ENCODE data around the gene NCOR2.

DNA sequence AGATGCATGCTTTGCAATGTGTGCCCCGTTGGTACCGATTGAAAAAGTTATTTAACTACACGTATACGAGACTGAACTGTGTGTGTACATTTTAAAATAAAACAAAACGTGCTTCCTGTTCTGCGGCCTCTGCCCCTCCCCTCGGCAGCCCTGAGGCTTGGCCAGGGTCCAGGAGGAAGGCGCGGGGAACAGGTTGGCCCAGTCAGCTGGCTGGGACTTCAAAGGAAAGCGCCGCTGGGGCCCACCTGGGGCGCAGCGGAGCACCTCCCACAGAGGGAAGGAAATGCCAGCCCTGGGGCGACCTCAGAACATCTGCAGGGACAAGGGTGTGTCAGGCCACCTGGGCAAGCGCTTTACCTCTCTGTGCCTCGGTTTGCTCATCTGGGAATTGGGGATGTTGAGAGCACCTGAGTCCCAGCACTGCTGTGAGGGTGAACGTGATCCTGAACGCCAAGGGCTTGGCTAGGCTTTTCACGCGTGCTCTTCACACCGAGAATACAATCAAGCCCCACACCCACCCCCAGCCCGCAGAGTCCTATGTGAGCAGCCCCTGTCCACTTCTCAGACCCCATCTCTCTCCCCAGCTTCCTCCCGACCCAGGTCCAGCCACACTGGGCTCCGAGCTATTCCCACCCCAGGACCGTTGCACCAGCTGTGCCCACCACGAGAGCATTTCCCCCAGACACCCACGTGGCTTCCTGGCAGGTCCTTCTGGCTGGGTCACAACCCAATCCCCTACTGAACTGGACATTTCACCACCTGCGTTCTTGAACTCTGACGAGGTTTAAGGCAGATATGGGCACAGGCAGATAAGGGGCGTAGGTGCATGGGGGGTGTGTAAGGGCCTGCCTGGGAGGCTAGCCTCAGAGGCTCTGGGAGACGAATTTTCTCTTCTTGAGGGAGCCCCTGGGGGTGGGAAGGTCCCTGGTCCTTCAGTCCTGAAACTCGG lies 41.9 kb upstream of the NCOR2 start:
- no peak for TF ChIP-seq ZNF232 (CRISPR knock-in tag; IDR thresholded peaks at IDR 0.05)
- TF ChIP-seq CTCF (IDR thresholded peaks at IDR 0.05): no peak
- no peak for TF ChIP-seq FOXJ3 (CRISPR knock-in tag; IDR thresholded peaks at IDR 0.05; ENCODE audit: borderline replicate concordance)
- TF ChIP-seq ATF1 (CRISPR knock-in tag; IDR thresholded peaks at IDR 0.05): no peak
- no peak for TF ChIP-seq MAX (CRISPR knock-in tag; IDR thresholded peaks at IDR 0.05)
- TF ChIP-seq, protein P1, sequence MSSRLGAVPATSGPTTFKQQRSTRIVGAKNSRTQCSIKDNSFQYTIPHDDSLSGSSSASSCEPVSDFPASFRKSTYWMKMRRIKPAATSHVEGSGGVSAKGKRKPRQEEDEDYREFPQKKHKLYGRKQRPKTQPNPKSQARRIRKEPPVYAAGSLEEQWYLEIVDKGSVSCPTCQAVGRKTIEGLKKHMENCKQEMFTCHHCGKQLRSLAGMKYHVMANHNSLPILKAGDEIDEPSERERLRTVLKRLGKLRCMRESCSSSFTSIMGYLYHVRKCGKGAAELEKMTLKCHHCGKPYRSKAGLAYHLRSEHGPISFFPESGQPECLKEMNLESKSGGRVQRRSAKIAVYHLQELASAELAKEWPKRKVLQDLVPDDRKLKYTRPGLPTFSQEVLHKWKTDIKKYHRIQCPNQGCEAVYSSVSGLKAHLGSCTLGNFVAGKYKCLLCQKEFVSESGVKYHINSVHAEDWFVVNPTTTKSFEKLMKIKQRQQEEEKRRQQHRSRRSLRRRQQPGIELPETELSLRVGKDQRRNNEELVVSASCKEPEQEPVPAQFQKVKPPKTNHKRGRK (CRISPR knock-in tag; IDR thresholded peaks at IDR 0.05; ENCODE audit: borderline replicate concordance): no peak
- TF ChIP-seq ATF6 (CRISPR knock-in tag; IDR thresholded peaks at IDR 0.05): no peak
- TF ChIP-seq NR2C2 (CRISPR knock-in tag; IDR thresholded peaks at IDR 0.05): no peak

Measured in WTC11 (cell line).